HG03280 (cell line): ENCODE measurements around the gene SYNDIG1.

Experiments used
- ATAC-seq: cut with Tn5 transposase; IDR thresholded peaks from one replicate; pipeline ENCODE4 v1.9.1; 2021; ENCODE audit warnings: mild to moderate bottlenecking, moderate library complexity; ENCODE audit not compliant: unreplicated experiment

The SYNDIG1 gene

DNA sequence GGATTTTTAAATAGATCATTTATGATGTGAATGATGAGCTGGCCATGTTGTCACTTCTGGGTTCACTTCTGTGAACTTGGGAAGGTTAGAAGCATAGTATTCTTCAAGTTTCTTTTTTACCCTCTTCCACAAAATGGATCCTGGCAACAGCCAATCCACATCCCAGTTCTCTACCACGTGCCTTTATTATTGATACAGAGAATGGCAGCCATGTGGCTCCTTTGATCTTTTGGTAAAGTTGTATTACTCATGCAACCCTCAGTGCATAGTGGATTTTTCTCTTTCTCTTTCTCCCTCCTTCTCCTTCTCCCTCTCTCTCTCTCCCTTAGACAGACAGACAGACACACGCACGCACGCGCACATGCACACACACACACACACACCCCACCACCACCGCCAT lies 50.0 kb downstream of the SYNDIG1 start:
- ATAC-seq, result no peak

GRCh38 chr20:24521032-24521431 lies 51.6 kb downstream of the SYNDIG1 start:
- ATAC-seq, result no peak

- ATAC-seq, result no peak
Measured at GRCh38 chr20:24522452-24523330, 53.3 kb downstream of the SYNDIG1 start.

- no peak for ATAC-seq
Measured at GRCh38 chr20:24523661-24524060, 54.2 kb downstream of the SYNDIG1 start.

DNA sequence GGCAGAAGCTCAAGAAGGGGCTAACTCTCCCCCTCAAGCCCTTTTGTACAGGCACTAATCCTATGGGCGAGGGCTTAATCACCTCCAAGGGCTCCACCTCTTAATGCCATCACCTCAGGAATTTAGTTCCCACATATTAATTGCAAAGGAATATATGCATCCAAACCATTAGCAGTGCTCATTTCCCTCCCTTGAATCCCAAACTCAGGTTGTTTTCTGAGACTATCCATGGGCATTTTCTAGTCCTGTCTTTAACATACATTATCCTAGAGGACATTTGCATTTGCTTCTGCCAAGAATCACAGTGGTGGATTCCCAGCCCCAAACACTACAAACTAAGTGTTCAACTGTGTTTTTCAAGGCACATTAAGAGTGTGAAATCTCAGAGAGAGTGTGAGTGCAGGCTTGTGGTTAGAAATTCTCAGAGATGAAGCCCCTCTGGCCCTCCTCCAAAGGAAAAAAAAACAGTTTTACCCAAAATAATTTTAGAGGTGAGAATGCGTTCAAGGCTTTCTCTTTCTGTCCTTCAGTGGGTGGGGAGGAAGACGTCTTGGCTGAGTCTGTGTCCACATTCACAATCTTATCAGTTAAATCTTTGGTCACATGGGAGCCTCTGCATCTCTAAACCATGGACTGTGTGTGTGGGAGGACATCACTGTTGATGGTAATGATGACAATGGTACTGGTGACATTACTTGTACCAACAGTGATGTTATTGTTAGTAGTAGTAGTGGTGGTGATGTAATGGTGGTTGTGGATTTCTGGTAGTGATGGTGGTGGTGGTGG lies 59.3 kb downstream of the SYNDIG1 start:
- no peak for ATAC-seq

DNA sequence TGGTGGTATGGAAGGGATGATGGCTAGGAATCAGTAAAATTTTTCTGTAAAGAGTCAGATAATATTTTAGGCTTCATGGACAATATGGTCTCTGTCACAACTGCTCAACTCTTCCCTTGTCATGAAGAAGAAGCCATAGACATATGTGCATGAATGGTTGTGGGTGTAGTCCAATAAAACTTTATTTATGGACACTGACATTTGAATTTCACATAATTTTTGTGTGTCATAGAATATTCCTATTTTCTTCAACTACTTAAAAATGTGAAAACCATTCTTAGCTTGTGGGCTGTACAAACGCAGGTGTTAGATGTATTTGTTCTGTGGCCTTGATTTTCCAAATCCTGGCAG lies 59.9 kb downstream of the SYNDIG1 start:
- ATAC-seq, result no peak

GRCh38 chr20:24530131-24530680 lies 60.8 kb downstream of the SYNDIG1 start:
- no peak for ATAC-seq

- no peak for ATAC-seq
Measured at GRCh38 chr20:24531202-24531601, 61.8 kb downstream of the SYNDIG1 start.

GRCh38 chr20:24531631-24532419 lies 62.4 kb downstream of the SYNDIG1 start:
- ATAC-seq, result no peak

- ATAC-seq, result no peak
Measured at GRCh38 chr20:24533449-24533848, 64.0 kb downstream of the SYNDIG1 start.

- no peak for ATAC-seq
Measured at GRCh38 chr20:24534282-24534681, 64.9 kb downstream of the SYNDIG1 start.

GRCh38 chr20:24535941-24536730 lies 66.7 kb downstream of the SYNDIG1 start:
- no peak for ATAC-seq

DNA sequence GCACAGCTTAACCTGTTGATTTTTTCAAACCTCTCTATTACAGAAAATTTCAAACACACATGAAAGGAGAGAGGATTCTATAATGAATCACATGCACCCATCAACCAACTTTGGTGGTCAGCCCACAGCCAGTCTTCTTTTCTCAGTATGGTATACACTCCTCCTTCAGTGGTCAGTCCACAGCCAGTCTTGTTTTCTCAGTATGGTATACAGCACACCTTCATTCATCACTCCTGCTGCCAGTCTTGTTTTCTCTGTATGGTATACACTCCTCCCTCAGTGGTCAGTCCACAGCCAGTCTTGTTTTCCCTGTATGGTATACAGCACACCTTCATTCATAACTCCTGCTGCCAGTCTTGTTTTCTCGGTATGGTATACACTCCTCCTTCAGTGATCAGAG lies 67.8 kb downstream of the SYNDIG1 start:
- ATAC-seq, result no peak

DNA sequence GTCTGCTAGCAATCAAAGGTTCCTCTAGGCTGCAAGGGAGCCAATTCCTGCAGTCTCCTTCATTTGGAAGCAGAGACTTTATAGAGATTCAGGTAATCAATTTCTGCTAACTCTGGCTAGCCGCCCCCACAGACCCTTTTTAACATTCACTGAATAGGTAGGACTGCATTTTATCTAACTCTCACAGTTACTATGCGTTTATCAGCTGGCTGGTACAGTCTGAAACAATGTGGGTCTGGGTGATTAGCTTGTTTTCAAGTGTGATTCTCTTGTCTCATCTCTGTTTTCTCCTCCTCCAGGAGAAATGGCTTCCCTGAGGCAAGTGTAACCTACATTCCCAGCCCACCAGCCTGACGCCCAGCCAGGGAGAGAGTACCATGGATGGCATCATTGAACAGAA lies 73.3 kb downstream of the SYNDIG1 start:
- ATAC-seq, result no peak

DNA sequence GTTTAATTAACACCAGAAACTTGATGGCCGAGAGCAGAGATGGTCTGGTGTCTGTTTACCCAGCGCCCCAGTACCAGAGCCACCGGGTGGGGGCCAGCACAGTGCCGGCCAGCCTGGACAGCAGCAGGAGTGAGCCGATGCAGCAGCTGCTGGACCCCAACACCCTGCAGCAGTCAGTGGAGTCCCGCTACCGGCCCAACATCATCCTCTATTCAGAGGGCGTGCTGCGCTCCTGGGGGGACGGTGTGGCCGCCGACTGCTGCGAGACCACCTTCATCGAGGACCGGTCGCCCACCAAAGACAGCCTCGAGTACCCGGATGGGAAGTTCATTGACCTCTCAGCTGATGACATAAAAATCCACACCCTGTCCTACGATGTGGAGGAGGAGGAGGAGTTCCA lies 73.7 kb downstream of the SYNDIG1 start:
- no peak for ATAC-seq

DNA sequence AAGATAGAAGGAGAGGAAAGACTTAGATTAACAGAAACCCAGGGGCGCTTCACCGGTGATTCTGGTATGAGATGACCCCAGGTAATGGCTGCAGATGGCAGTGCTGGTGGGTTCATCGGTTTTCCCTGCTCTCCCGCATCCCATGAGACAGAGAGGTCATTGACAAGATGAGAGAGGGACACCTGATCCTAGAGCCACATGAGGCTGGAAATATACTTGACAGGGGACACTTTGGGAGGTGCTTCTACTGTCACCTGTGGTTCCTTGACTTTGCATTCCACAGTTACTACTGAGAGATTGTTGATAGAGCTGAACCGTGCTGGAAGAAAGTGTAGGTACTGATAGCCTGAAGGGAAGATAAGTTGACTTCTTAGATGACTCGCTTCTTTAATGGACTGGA lies 74.3 kb downstream of the SYNDIG1 start:
- no peak for ATAC-seq

DNA sequence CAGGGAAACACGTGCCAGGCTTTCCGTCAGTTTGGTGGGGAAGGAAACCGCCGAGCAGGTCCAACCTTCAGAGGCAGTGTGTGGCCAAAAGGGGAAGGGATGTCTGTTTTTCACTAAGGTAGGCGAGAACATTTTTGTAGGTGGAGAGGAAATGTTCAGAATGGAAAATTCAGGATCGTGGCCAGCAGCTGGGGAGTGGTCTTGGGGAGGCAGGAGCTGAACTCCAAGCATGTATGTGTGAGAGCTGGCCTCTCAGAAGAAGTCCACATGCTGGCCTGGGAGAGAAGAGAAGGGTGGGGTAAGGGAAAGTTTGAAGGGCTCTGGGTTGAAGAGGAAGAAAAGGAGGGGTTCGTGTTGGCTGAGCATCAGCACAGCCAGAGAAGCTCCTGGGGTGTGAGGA lies 74.9 kb downstream of the SYNDIG1 start:
- ATAC-seq, result no peak

DNA sequence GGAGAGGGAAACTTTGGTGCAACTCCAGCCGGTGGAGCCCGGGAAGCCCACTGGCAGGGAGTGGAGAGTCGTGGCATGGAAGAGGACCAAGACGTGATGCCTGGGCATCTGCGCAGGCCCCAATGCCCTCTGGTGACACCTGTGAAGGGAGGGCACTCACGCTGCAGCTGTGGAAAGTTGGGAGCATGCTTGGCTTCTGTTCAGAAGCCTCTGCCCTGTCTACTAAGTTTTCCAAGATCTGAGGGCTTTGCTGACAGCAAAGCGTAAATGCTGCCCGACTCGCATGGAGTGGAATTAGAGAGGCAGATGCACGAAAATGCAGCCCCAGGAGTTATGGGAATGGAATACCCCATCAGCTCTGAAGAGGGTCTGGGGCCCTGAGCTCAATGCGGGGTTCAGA lies 75.7 kb downstream of the SYNDIG1 start:
- ATAC-seq, result no peak

DNA sequence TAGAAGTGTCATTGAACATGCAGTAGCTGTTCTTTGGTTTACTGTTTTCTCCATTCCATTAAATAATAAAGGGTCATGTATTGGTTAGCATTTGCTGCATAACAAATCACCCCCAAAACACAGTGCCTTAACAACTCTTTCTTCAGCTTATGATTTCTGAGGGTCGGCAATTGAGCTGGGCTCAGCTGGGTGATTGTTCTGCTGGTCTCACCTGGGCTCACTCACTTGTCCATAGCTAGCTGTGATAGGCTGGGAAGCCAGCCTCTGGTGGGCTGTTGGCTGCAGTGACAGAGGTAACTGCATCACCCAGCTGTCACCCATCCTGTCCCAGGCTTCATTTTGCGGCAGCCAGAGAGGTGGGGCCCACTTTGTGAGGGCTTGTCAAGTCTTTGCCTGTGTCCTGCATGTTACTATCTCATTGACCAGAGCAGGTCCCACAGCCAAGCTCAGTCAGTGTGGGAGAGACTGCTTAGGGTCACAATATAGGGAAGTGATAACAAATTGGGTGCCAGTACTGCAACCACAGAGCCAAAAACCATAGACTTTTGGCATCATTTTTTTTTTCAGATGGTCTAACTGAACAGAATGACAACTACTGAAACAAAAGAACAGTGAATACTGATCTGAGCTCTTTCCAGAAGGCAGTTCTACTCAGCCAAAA lies 76.9 kb downstream of the SYNDIG1 start:
- ATAC-seq, result no peak

DNA sequence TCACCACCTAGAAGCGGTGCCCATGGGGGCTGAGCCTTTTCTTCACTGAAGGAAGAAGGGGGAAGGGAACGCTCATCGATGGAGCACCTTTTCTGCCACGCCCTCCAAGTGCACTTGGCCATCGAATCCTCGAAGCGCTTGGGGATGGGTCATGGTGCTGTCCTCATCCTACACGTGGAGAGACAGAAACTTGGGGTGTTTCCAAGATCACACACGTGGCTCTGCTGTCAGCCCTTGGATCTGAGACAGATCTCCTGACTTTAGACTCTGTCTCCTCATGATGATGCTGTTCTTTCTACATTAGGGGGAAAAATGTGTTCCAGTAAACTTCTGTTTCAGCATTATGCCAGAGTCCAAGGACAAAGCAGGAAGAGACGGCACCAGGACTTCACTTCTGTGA lies 78.5 kb downstream of the SYNDIG1 start:
- ATAC-seq, result no peak
